ENCODE measurements around the gene DZIP3.
A peak's percentile ranks its signal among the peaks of the same experiment; 100 is the strongest.
"Not testable (repeated sequence)": the region's sequence is repeated elsewhere in the genome, so short reads cannot be mapped to it uniquely, and the experiment has no call there.

Gene DZIP3

GRCh38 chr3:108602249-108602934 lies 12.9 kb downstream of the DZIP3 start:
- H3K4me3 ChIP-seq (ENCODE audit: low read length): no peak overlapping the region
- WGBS: 88% methylated on average over 5 of the region's 5 CpGs
- peaks cover 21% of the 10 kb centered on the region for H3K4me1 ChIP-seq (ENCODE audit: insufficient read depth, low read length)
- no peaks in the 10 kb centered on the region for H3K36me3 ChIP-seq (ENCODE audit: insufficient read depth, low read length)
- peak overlapping the region; percentile 7; the same call in 1 of the 2 replicates for H3K27ac ChIP-seq (ENCODE audit: low read depth, low read length)
- no peaks in the 10 kb centered on the region for H3K9me3 ChIP-seq (ENCODE audit: insufficient read depth, low read depth, low read length)
- no peaks in the 10 kb centered on the region for H3K27me3 ChIP-seq (ENCODE audit: insufficient read depth, low read length)
- 0 out of 2 replicates have a peak overlapping the region, but pooled peaks have one; percentile 24 for H3K9ac ChIP-seq (ENCODE audit: low read depth, low read length)

GRCh38 chr3:108602935-108603294 lies 13.4 kb downstream of the DZIP3 start:
- Histone ChIP-seq H3K27ac (ENCODE audit: low read depth, low read length) (peak overlapping the region; percentile 7; the same call in 1 of the 2 replicates), H3K4me3 (ENCODE audit: low read length) (no peak overlapping the region), H3K9ac (ENCODE audit: low read depth, low read length) (0 out of 2 replicates have a peak overlapping the region, but pooled peaks have one; percentile 24), H3K27me3 (ENCODE audit: insufficient read depth, low read length) (no peaks in the 10 kb centered on the region), H3K9me3 (ENCODE audit: insufficient read depth, low read depth, low read length) (no peaks in the 10 kb centered on the region), H3K4me1 (ENCODE audit: insufficient read depth, low read length) (peaks cover 24% of the 10 kb centered on the region), H3K36me3 (ENCODE audit: insufficient read depth, low read length) (no peaks in the 10 kb centered on the region)
- 91% methylated on average over 1 of the region's 2 CpGs for WGBS

- Histone ChIP-seq H3K4me3 (ENCODE audit: low read length) (no peak overlapping the region), H3K9me3 (ENCODE audit: insufficient read depth, low read depth, low read length) (no peaks in the 10 kb centered on the region), H3K36me3 (ENCODE audit: insufficient read depth, low read length) (no peaks in the 10 kb centered on the region), H3K4me1 (ENCODE audit: insufficient read depth, low read length) (peaks cover 25% of the 10 kb centered on the region), H3K27me3 (ENCODE audit: insufficient read depth, low read length) (no peaks in the 10 kb centered on the region), H3K27ac (ENCODE audit: low read depth, low read length) (no peak overlapping the region), H3K9ac (ENCODE audit: low read depth, low read length) (0 out of 2 replicates have a peak overlapping the region, but pooled peaks have one; percentile 9)
Observed at GRCh38 chr3:108603691-108604090, 14.2 kb downstream of the DZIP3 start.

GRCh38 chr3:108605028-108605427 lies 15.5 kb downstream of the DZIP3 start:
- no peak overlapping the region for H3K27ac ChIP-seq (ENCODE audit: low read depth, low read length)
- no peaks in the 10 kb centered on the region for H3K27me3 ChIP-seq (ENCODE audit: insufficient read depth, low read length)
- no peak overlapping the region for H3K4me3 ChIP-seq (ENCODE audit: low read length)
- H3K9ac ChIP-seq (ENCODE audit: low read depth, low read length): no peak overlapping the region
- WGBS: 100% methylated on average over 1 of the region's 2 CpGs
- no peaks in the 10 kb centered on the region for H3K9me3 ChIP-seq (ENCODE audit: insufficient read depth, low read depth, low read length)
- H3K4me1 ChIP-seq (ENCODE audit: insufficient read depth, low read length): peaks cover 25% of the 10 kb centered on the region
- peaks cover 1% of the 10 kb centered on the region; the same call in 1 of the 2 replicates for H3K36me3 ChIP-seq (ENCODE audit: insufficient read depth, low read length)

GRCh38 chr3:108605491-108605890 lies 16.0 kb downstream of the DZIP3 start:
- H3K4me3 ChIP-seq (ENCODE audit: low read length): no peak overlapping the region
- 81% methylated on average over 4 of the region's 4 CpGs for WGBS

GRCh38 chr3:108608750-108609149 lies 19.2 kb downstream of the DZIP3 start:
- Histone ChIP-seq H3K36me3 (ENCODE audit: insufficient read depth, low read length) (peaks cover 31% of the 10 kb centered on the region), H3K27ac (ENCODE audit: low read depth, low read length) (no peak overlapping the region), H3K4me1 (ENCODE audit: insufficient read depth, low read length) (peaks cover 8% of the 10 kb centered on the region; the same call in 1 of the 2 replicates), H3K9me3 (ENCODE audit: insufficient read depth, low read depth, low read length) (no peaks in the 10 kb centered on the region), H3K27me3 (ENCODE audit: insufficient read depth, low read length) (no peaks in the 10 kb centered on the region), H3K4me3 (ENCODE audit: low read length) (no peak overlapping the region), H3K9ac (ENCODE audit: low read depth, low read length) (no peak overlapping the region)
- 64% methylated on average over 4 of the region's 4 CpGs for WGBS

More at GRCh38 chr3:108605491-108605890, 16.0 kb downstream of the DZIP3 start:
- Histone ChIP-seq H3K4me1 (ENCODE audit: insufficient read depth, low read length) (peaks cover 25% of the 10 kb centered on the region), H3K27me3 (ENCODE audit: insufficient read depth, low read length) (no peaks in the 10 kb centered on the region), H3K27ac (ENCODE audit: low read depth, low read length) (no peak overlapping the region), H3K36me3 (ENCODE audit: insufficient read depth, low read length) (peaks cover 5% of the 10 kb centered on the region; the same call in 1 of the 2 replicates), H3K9me3 (ENCODE audit: insufficient read depth, low read depth, low read length) (no peaks in the 10 kb centered on the region), H3K9ac (ENCODE audit: low read depth, low read length) (no peak overlapping the region)

GRCh38 chr3:108610651-108611050 lies 21.1 kb downstream of the DZIP3 start:
- no peaks in the 10 kb centered on the region for H3K9me3 ChIP-seq (ENCODE audit: insufficient read depth, low read depth, low read length)

GRCh38 chr3:108616090-108616489 lies 26.6 kb downstream of the DZIP3 start:
- not testable (repeated sequence) for H3K4me1 ChIP-seq (ENCODE audit: insufficient read depth, low read length); H3K27me3 ChIP-seq (ENCODE audit: insufficient read depth, low read length); H3K9ac ChIP-seq (ENCODE audit: low read depth, low read length); H3K9me3 ChIP-seq (ENCODE audit: insufficient read depth, low read depth, low read length); H3K27ac ChIP-seq (ENCODE audit: low read depth, low read length); H3K4me3 ChIP-seq (ENCODE audit: low read length)
- no CpG with 5 or more reads among the region's 8 CpGs for WGBS
- peaks cover 42% of the 10 kb centered on the region for H3K36me3 ChIP-seq (ENCODE audit: insufficient read depth, low read length)

More at GRCh38 chr3:108610651-108611050, 21.1 kb downstream of the DZIP3 start:
- 0 out of 2 replicates have a peak, but pooled peaks cover 4% of the 10 kb centered on the region for H3K4me1 ChIP-seq (ENCODE audit: insufficient read depth, low read length)
- H3K27me3 ChIP-seq (ENCODE audit: insufficient read depth, low read length): no peaks in the 10 kb centered on the region
- no peak overlapping the region for H3K27ac ChIP-seq (ENCODE audit: low read depth, low read length)
- WGBS: no CpG with 5 or more reads among the region's 1 CpG
- no peak overlapping the region for H3K9ac ChIP-seq (ENCODE audit: low read depth, low read length)
- H3K36me3 ChIP-seq (ENCODE audit: insufficient read depth, low read length): peaks cover 33% of the 10 kb centered on the region
- H3K4me3 ChIP-seq (ENCODE audit: low read length): no peak overlapping the region

GRCh38 chr3:108620250-108620649 lies 30.7 kb downstream of the DZIP3 start:
- Histone ChIP-seq H3K4me3 (ENCODE audit: low read length) (no peak overlapping the region), H3K4me1 (ENCODE audit: insufficient read depth, low read length) (no peaks in the 10 kb centered on the region), H3K9ac (ENCODE audit: low read depth, low read length) (no peak overlapping the region), H3K27ac (ENCODE audit: low read depth, low read length) (no peak overlapping the region), H3K36me3 (ENCODE audit: insufficient read depth, low read length) (peaks cover 30% of the 10 kb centered on the region), H3K9me3 (ENCODE audit: insufficient read depth, low read depth, low read length) (no peaks in the 10 kb centered on the region), H3K27me3 (ENCODE audit: insufficient read depth, low read length) (no peaks in the 10 kb centered on the region)
- 95% methylated on average over 1 of the region's 1 CpG for WGBS

- H3K9me3 ChIP-seq (ENCODE audit: insufficient read depth, low read depth, low read length): no peaks in the 10 kb centered on the region
Observed at GRCh38 chr3:108623504-108623903, 34.0 kb downstream of the DZIP3 start.

GRCh38 chr3:108629974-108630373 lies 40.5 kb downstream of the DZIP3 start:
- Histone ChIP-seq H3K4me3 (ENCODE audit: low read length) (no peak overlapping the region), H3K9ac (ENCODE audit: low read depth, low read length) (no peak overlapping the region), H3K27ac (ENCODE audit: low read depth, low read length) (no peak overlapping the region), H3K27me3 (ENCODE audit: insufficient read depth, low read length) (no peaks in the 10 kb centered on the region), H3K4me1 (ENCODE audit: insufficient read depth, low read length) (no peaks in the 10 kb centered on the region), H3K9me3 (ENCODE audit: insufficient read depth, low read depth, low read length) (no peaks in the 10 kb centered on the region), H3K36me3 (ENCODE audit: insufficient read depth, low read length) (peaks cover 62% of the 10 kb centered on the region)
- no CpG with 5 or more reads among the region's 1 CpG for WGBS

More at GRCh38 chr3:108623504-108623903, 34.0 kb downstream of the DZIP3 start:
- H3K4me3 ChIP-seq (ENCODE audit: low read length): no peak overlapping the region
- no peaks in the 10 kb centered on the region for H3K4me1 ChIP-seq (ENCODE audit: insufficient read depth, low read length)
- H3K36me3 ChIP-seq (ENCODE audit: insufficient read depth, low read length): peaks cover 42% of the 10 kb centered on the region
- H3K27me3 ChIP-seq (ENCODE audit: insufficient read depth, low read length): no peaks in the 10 kb centered on the region
- H3K9ac ChIP-seq (ENCODE audit: low read depth, low read length): no peak overlapping the region
- 92% methylated on average over 2 of the region's 3 CpGs for WGBS
- no peak overlapping the region for H3K27ac ChIP-seq (ENCODE audit: low read depth, low read length)
